HCT116 (cell line): Measurements from ENCODE around the gene ADAMTS14. TPM values are rescaled to one million over a fixed set of nuclear protein-coding genes. Genes with fewer than 3 reads are reported as not detected.

ENCODE experiments used
- ATAC-seq: fragments of 200-7000 bp; cut with Tn5 transposase; 2 replicates; pipeline ENCODE4 v1.9.1; 2020; ENCODE audit warnings: mild to moderate bottlenecking, moderate library complexity
- BruUV-seq: library from RNA; stranded (reverse); fragments of 400-500 nt; replicated peaks from 2 replicates; lab custom pipeline; 2021; lab: Mats Ljungman, UMichigan
- CTCF ChIA-PET: fragments of 300-600 bp; sonication (Branson Sonifier 250); formaldehyde crosslinking; loops from one replicate; lab custom pipeline; 2021; ENCODE audit warnings: antibody characterized with exemption; lab: Charles Lee
- POLR2A ChIA-PET: fragments of 300-600, 350-600 bp; sonication (Branson Sonifier 250); formaldehyde crosslinking; loops from one replicate; lab custom pipeline; 2021; ENCODE audit warnings: antibody characterized with exemption; lab: Charles Lee
- RAD21 ChIA-PET, 2 experiments: fragments of 300-600 bp; sonication (Branson Sonifier 250); formaldehyde crosslinking; loops; one replicate each; lab custom pipeline; 2023; ENCODE audit warnings: low total read pairs in 2 of 2; ENCODE audit not compliant: uncharacterized antibody in 2 of 2, unreplicated experiment in 2 of 2, low non-redundant PET in 1 of 2; lab: Charles Lee
- DNase-seq: peaks from one replicate; pipeline ENCODE4 v3.0.0-alpha.2; 2010; ENCODE audit warnings: low read depth, low spot score
- H2AFZ ChIP-seq: fragments of 200-600 bp; shearing (Covaris generic), sonication (generic); 2 replicates; pipeline ENCODE4 v1.6.1; 2017; ENCODE audit warnings: low read depth, mixed run types, mixed read lengths, antibody characterized with exemption, low read length; ENCODE audit not compliant: poor library complexity, severe bottlenecking
- H3K27ac ChIP-seq: 2 replicates; pipeline ENCODE4 v1.5.1; 2012; ENCODE audit warnings: low read depth, low read length
- H3K27me3 ChIP-seq: fragments of 200-600 bp; sonication (generic); 2 replicates; pipeline ENCODE4 v1.6.1; 2016; ENCODE audit warnings: mixed run types, low read length, mixed read lengths; ENCODE audit not compliant: insufficient read depth
- H3K36me3 ChIP-seq, 2 experiments: fragments of 200-500 bp in 1 of 2; fragments of 200-600 bp in 1 of 2; sonication (Bioruptor generic) in 1 of 2; sonication (generic) in 1 of 2; 2 replicates each; pipeline versions ENCODE4 v1.5.1 to v1.6.1; 2014 to 2016; ENCODE audit warnings: low read length in 2 of 2, inconsistent platforms in 1 of 2, mixed read lengths in 1 of 2, mixed run types in 1 of 2; ENCODE audit not compliant: insufficient read depth in 2 of 2, control insufficient read depth in 1 of 2
- H3K4me1 ChIP-seq, 2 experiments: fragments of 200-600 bp in 1 of 2; sonication (generic) in 1 of 2; 2 replicates each; pipeline versions ENCODE4 v1.5.1 to v1.6.1; 2012 to 2017; ENCODE audit warnings: low read length in 2 of 2, inconsistent platforms in 1 of 2, mild to moderate bottlenecking in 1 of 2, mixed read lengths in 1 of 2, mixed run types in 1 of 2, moderate library complexity in 1 of 2; ENCODE audit not compliant: insufficient read depth in 2 of 2, control insufficient read depth in 1 of 2
- H3K4me2 ChIP-seq: fragments of 200-600 bp; sonication (generic); 2 replicates; pipeline ENCODE4 v1.6.1; 2017; ENCODE audit warnings: mixed run types, low read length, mixed read lengths
- H3K4me3 ChIP-seq, 2 experiments: fragments of 200-600 bp in 1 of 2; sonication (generic) in 1 of 2; replicated peaks in 1 of 2; 2 replicates each; pipeline ENCODE4 v1.5.1; 2011 to 2016; ENCODE audit warnings: low read length in 2 of 2, control low read depth in 1 of 2, low read depth in 1 of 2, mild to moderate bottlenecking in 1 of 2, mixed read lengths in 1 of 2, mixed run types in 1 of 2
- H3K79me2 ChIP-seq: fragments of 200-600 bp; sonication (generic); 2 replicates; pipeline ENCODE4 v1.6.1; 2017; ENCODE audit warnings: mild to moderate bottlenecking, mixed run types, low read length, moderate library complexity, mixed read lengths; ENCODE audit not compliant: insufficient read depth
- H3K9ac ChIP-seq: fragments of 200-600 bp; sonication (generic); 2 replicates; pipeline ENCODE4 v1.6.1; 2016; ENCODE audit warnings: low read length, mixed read lengths
- H3K9me2 ChIP-seq: fragments of 200-600 bp; sonication (generic), shearing (Covaris generic); 2 replicates; pipeline ENCODE4 v1.6.1; 2017; ENCODE audit warnings: mixed run types, mild to moderate bottlenecking, moderate library complexity; ENCODE audit not compliant: insufficient read depth
- H3K9me3 ChIP-seq, 2 experiments: fragments of 200-500 bp in 1 of 2; fragments of 200-600 bp in 1 of 2; sonication (Bioruptor generic) in 1 of 2; sonication (generic) in 1 of 2; 2 replicates each; pipeline ENCODE4 v1.6.1; 2014 to 2017; ENCODE audit warnings: low read length in 2 of 2, mixed read lengths in 2 of 2, inconsistent platforms in 1 of 2, low read depth in 1 of 2, mild to moderate bottlenecking in 1 of 2, mixed run types in 1 of 2, moderate library complexity in 1 of 2; ENCODE audit not compliant: control insufficient read depth in 1 of 2, insufficient read depth in 1 of 2
- H4K20me1 ChIP-seq: fragments of 200-600 bp; sonication (generic), shearing (Covaris generic); 2 replicates; pipeline ENCODE4 v1.6.1; 2017; ENCODE audit warnings: mixed run types, mild to moderate bottlenecking, moderate library complexity; ENCODE audit not compliant: insufficient read depth
- ATF3 ChIP-seq: IDR thresholded peaks from 2 replicates; pipeline ENCODE4 v1.6.1; 2012
- CBX3 ChIP-seq: IDR thresholded peaks from 2 replicates; pipeline ENCODE4 v1.6.1; 2012; ENCODE audit warnings: low read depth
- CTCF ChIP-seq, 3 experiments: fragments of 200-600 bp in 1 of 3; sonication (generic) in 1 of 3; IDR thresholded peaks in 2 of 3; conservative IDR thresholded peaks in 1 of 3; 2 replicates each; pipeline ENCODE4 v1.5.1; 2012 to 2017; ENCODE audit warnings: low read depth in 2 of 3, low read length in 2 of 3, antibody characterized with exemption in 1 of 3, borderline replicate concordance in 1 of 3, control low read depth in 1 of 3, mild to moderate bottlenecking in 1 of 3, mixed read lengths in 1 of 3, mixed run types in 1 of 3, moderate library complexity in 1 of 3; ENCODE audit not compliant: insufficient read depth in 1 of 3
- EGR1 ChIP-seq: IDR thresholded peaks from 2 replicates; pipeline ENCODE4 v1.6.1; 2012; ENCODE audit warnings: low read depth
- ELF1 ChIP-seq: IDR thresholded peaks from 2 replicates; pipeline ENCODE4 v1.6.1; 2012; ENCODE audit warnings: low read depth, borderline replicate concordance
- EZH2 ChIP-seq: fragments of 200-600 bp; sonication (generic); IDR thresholded peaks from 2 replicates; pipeline ENCODE4 v1.6.1; 2017; ENCODE audit warnings: antibody characterized with exemption, mixed run types
- EZH2phosphoT487 ChIP-seq: fragments of 200-600 bp; IDR thresholded peaks from 2 replicates; pipeline ENCODE4 v1.6.1; 2018; ENCODE audit warnings: antibody characterized with exemption, borderline replicate concordance
- FOSL1 ChIP-seq: IDR thresholded peaks from 2 replicates; pipeline ENCODE4 v1.6.1; 2012; ENCODE audit warnings: low read depth
- JUND ChIP-seq: IDR thresholded peaks from 2 replicates; pipeline ENCODE4 v1.6.1; 2012
- POLR2A ChIP-seq: IDR thresholded peaks from 2 replicates; pipeline ENCODE4 v1.7.0; 2011; ENCODE audit warnings: borderline replicate concordance; ENCODE audit not compliant: insufficient read depth, insufficient read length; ENCODE audit errors: extremely low read depth
- POLR2AphosphoS5 ChIP-seq: IDR thresholded peaks from 2 replicates; pipeline ENCODE4 v1.6.1; 2011; ENCODE audit warnings: mild to moderate bottlenecking, low read depth, low read length, moderate library complexity
- RAD21 ChIP-seq: IDR thresholded peaks from 2 replicates; pipeline ENCODE4 v1.6.1; 2012; ENCODE audit warnings: low read depth, mild to moderate bottlenecking
- REST ChIP-seq: IDR thresholded peaks from 2 replicates; pipeline ENCODE4 v1.6.1; 2012; ENCODE audit warnings: low read depth
- SIN3A ChIP-seq: IDR thresholded peaks from 2 replicates; pipeline ENCODE4 v1.6.1; 2012; ENCODE audit warnings: low read depth
- SP1 ChIP-seq: IDR thresholded peaks from 2 replicates; pipeline ENCODE4 v1.6.1; 2012; ENCODE audit warnings: low read depth
- TCF7L2 ChIP-seq: IDR thresholded peaks from 2 replicates; pipeline ENCODE4 v1.7.0; 2011; ENCODE audit warnings: borderline replicate concordance, inconsistent platforms; ENCODE audit not compliant: insufficient read depth, insufficient read length; ENCODE audit errors: extremely low read depth
- YY1 ChIP-seq: IDR thresholded peaks from 2 replicates; pipeline ENCODE4 v1.6.1; 2011; ENCODE audit warnings: low read length, low read depth, moderate library complexity, mild to moderate bottlenecking; ENCODE audit not compliant: insufficient replicate concordance; ENCODE audit errors: extremely low read depth
- ZBTB33 ChIP-seq: IDR thresholded peaks from 2 replicates; pipeline ENCODE4 v1.6.1; 2011; ENCODE audit warnings: mild to moderate bottlenecking, low read length, moderate library complexity; ENCODE audit not compliant: insufficient replicate concordance; ENCODE audit errors: extremely low read depth
- ZFX ChIP-seq: fragments of 450-650 bp; IDR thresholded peaks from 2 replicates; pipeline ENCODE4 v1.6.1; 2017
- ZNF274 ChIP-seq: fragments of 200-500 bp; sonication (Bioruptor generic); IDR thresholded peaks from 2 replicates; pipeline ENCODE4 v1.6.1; 2014; ENCODE audit warnings: mild to moderate bottlenecking, low read depth, low read length, inconsistent platforms
- intact Hi-C: fragments of 100-400 bp; cut with micrococcal nuclease; formaldehyde crosslinking; loops from 2 replicates; pipeline ENCODE4 v1.10.0; 2022
- total RNA-seq: library from RNA; stranded (reverse); gene quantifications from one replicate; pipeline ENCODE4 v1.2.1, GENCODE V29; 2021; ENCODE audit not compliant: unreplicated experiment

Gene ADAMTS14
- total RNA-seq, 1 experiment from 2014 or later: 13.2 TPM

GRCh38 chr10:70747192-70747965, 75.1 kb downstream of the ADAMTS14 start:
- Histone ChIP-seq H3K27ac (no peak overlapping the region), H3K27me3 (no peaks in the 10 kb centered on the region), H4K20me1 (no peaks in the 10 kb centered on the region), H3K36me3 (peaks cover 2 to 7% of the 10 kb centered on the region in 2 experiments; a peak in 2 of 4 replicates), H3K4me3 (no peak overlapping the region), H3K9ac (no peak overlapping the region), H2AFZ (no peak overlapping the region), H3K4me1 (no peaks in the 10 kb centered on the region), H3K9me2 (no peaks in the 10 kb centered on the region), H3K4me2 (no peak overlapping the region), H3K9me3 (no peaks in the 10 kb centered on the region), H3K79me2 (no peaks in the 10 kb centered on the region)
- CTCF ChIA-PET: no interaction called here
- ATAC-seq (no peak), DNase-seq (no peak)
- RAD21 ChIA-PET: no interaction called here
- TF ChIP-seq REST (no peak), ZBTB33 (no peak), TCF7L2 (no peak), POLR2AphosphoS5 (no peak), CBX3 (no peak), ZNF274 (no peak), CTCF (IDR thresholded peaks at IDR 0.05 in 2 of 3, conservative IDR thresholded peaks at IDR 0.05 in 1 of 3; ENCODE audit: borderline replicate concordance in 1 of 3, insufficient read depth in 1 of 3, low read depth in 2 of 3, low read length in 2 of 3) (no peak), JUND (no peak), YY1 (no peak), RAD21 (no peak), FOSL1 (no peak), EZH2phosphoT487 (no peak), ATF3 (no peak), POLR2A (no peak), ELF1 (no peak), EGR1 (no peak), SP1 (no peak), SIN3A (no peak), EZH2 (no peak), ZFX (no peak)
- POLR2A ChIA-PET: no interaction called here
- intact Hi-C loops: no loop called here
- no TSS peak for BruUV-seq
